ENCODE results near the gene GNAI2. TPM values are rescaled to one million over a fixed set of nuclear protein-coding genes. Genes with fewer than 3 reads are reported as not detected.

The GNAI2 gene
- polyA plus RNA-seq, 1 donor (not counting 4 experiments of a cell fraction or from before 2014, with no cell fraction given), result 268 TPM

- no peak overlapping the region for H3K4me3 ChIP-seq (ENCODE audit: control insufficient read depth in 2 of 3, extremely low read depth in 1 of 3, insufficient read depth in 2 of 3, low read depth in 1 of 3, low read length in 3 of 3)
- H3K27me3 ChIP-seq (ENCODE audit: control insufficient read depth, extremely low read depth, insufficient read depth, low read length), result peaks cover 32% of the 10 kb centered on the region
- no peaks in the 10 kb centered on the region for H3K79me2 ChIP-seq (ENCODE audit: control insufficient read depth, insufficient read depth, low read length)
- no peak overlapping the region for H2AFZ ChIP-seq (ENCODE audit: control insufficient read depth, low read length)
- H3K9ac ChIP-seq (ENCODE audit: control insufficient read depth, extremely low read depth, insufficient read depth, low read length), result no peak overlapping the region
- TF ChIP-seq EZH2 (IDR thresholded peaks at IDR 0.05; ENCODE audit: low read length) (no peak), CTCF (optimal IDR thresholded peaks at IDR 0.05 in 1 of 3, IDR thresholded peaks at IDR 0.05 in 1 of 3, conservative IDR thresholded peaks at IDR 0.05 in 1 of 3; ENCODE audit: extremely low read depth in 1 of 3, insufficient read depth in 2 of 3, low read length in 3 of 3) (peak in 2 of 3 experiments; percentile 91 to 97)
- H3K36me3 ChIP-seq (ENCODE audit: control insufficient read depth in 2 of 2, extremely low read depth in 1 of 2, insufficient read depth in 2 of 2, low read length in 2 of 2), result peaks cover 4 to 5% of the 10 kb centered on the region in 2 experiments
- no peak overlapping the region for H3K4me2 ChIP-seq (ENCODE audit: control insufficient read depth, extremely low read depth, insufficient read depth, low read depth, low read length)
- no peak overlapping the region for H3K27ac ChIP-seq (ENCODE audit: control insufficient read depth, insufficient read depth, low read length)
- DNase-seq (ENCODE audit: low read depth, low spot score), result no peak
- H3K9me3 ChIP-seq (ENCODE audit: control insufficient read depth, low read depth, low read length), result no peaks in the 10 kb centered on the region
- no peaks in the 10 kb centered on the region for H3K9me1 ChIP-seq (ENCODE audit: control insufficient read depth, extremely low read depth, insufficient read depth, low read length)
- peak; percentile 89 for FAIRE-seq
- H4K20me1 ChIP-seq (ENCODE audit: control insufficient read depth, extremely low read depth, insufficient read depth, low read length), result peaks cover 11% of the 10 kb centered on the region
- no peaks in the 10 kb centered on the region for H3K4me1 ChIP-seq (ENCODE audit: control insufficient read depth, extremely low read depth, insufficient read depth, low read length)
- dilution Hi-C loops (cut with MboI; ENCODE audit: extremely low pct_ligation_motif_present, low sequenced_read_pairs), result no loop called here
Observed at GRCh38 chr3:50192689-50193141, 43.3 kb upstream of the GNAI2 start.

GRCh38 chr3:50193286-50193685 lies 42.7 kb upstream of the GNAI2 start:
- FAIRE-seq, result no peak
- no peaks in the 10 kb centered on the region for H3K4me1 ChIP-seq (ENCODE audit: control insufficient read depth, extremely low read depth, insufficient read depth, low read length)
- no peaks in the 10 kb centered on the region for H3K9me1 ChIP-seq (ENCODE audit: control insufficient read depth, extremely low read depth, insufficient read depth, low read length)
- TF ChIP-seq CTCF (optimal IDR thresholded peaks at IDR 0.05 in 1 of 3, IDR thresholded peaks at IDR 0.05 in 1 of 3, conservative IDR thresholded peaks at IDR 0.05 in 1 of 3; ENCODE audit: extremely low read depth in 1 of 3, insufficient read depth in 2 of 3, low read length in 3 of 3) (no peak), EZH2 (IDR thresholded peaks at IDR 0.05; ENCODE audit: low read length) (peak; percentile 15)
- H3K9me3 ChIP-seq (ENCODE audit: control insufficient read depth, low read depth, low read length), result no peaks in the 10 kb centered on the region
- dilution Hi-C loops (cut with MboI; ENCODE audit: extremely low pct_ligation_motif_present, low sequenced_read_pairs), result no loop called here
- H3K36me3 ChIP-seq (ENCODE audit: control insufficient read depth in 2 of 2, extremely low read depth in 1 of 2, insufficient read depth in 2 of 2, low read length in 2 of 2), result peaks cover under 1 to 3% of the 10 kb centered on the region in 2 experiments
- no peak overlapping the region for H2AFZ ChIP-seq (ENCODE audit: control insufficient read depth, low read length)
- H3K4me2 ChIP-seq (ENCODE audit: control insufficient read depth, extremely low read depth, insufficient read depth, low read depth, low read length), result no peak overlapping the region
- H3K27ac ChIP-seq (ENCODE audit: control insufficient read depth, insufficient read depth, low read length), result no peak overlapping the region
- H4K20me1 ChIP-seq (ENCODE audit: control insufficient read depth, extremely low read depth, insufficient read depth, low read length), result peaks cover 11% of the 10 kb centered on the region
- H3K9ac ChIP-seq (ENCODE audit: control insufficient read depth, extremely low read depth, insufficient read depth, low read length), result no peak overlapping the region
- no peak for DNase-seq (ENCODE audit: low read depth, low spot score)
- H3K79me2 ChIP-seq (ENCODE audit: control insufficient read depth, insufficient read depth, low read length), result no peaks in the 10 kb centered on the region
- no peak overlapping the region for H3K4me3 ChIP-seq (ENCODE audit: control insufficient read depth in 2 of 3, extremely low read depth in 1 of 3, insufficient read depth in 2 of 3, low read depth in 1 of 3, low read length in 3 of 3)
- peaks cover 32% of the 10 kb centered on the region for H3K27me3 ChIP-seq (ENCODE audit: control insufficient read depth, extremely low read depth, insufficient read depth, low read length)
